Right lobe of liver (tissue), 6 donors: ENCODE results near the gene CFAP77. TPM values are rescaled to one million over a fixed set of nuclear protein-coding genes. Genes with fewer than 3 reads are reported as not detected.

Experiments
- ATAC-seq, 4 donors: fragments of 200-7000 bp; cut with Tn5 transposase; one replicate each; pipeline ENCODE4 v1.9.1; 2020; ENCODE audit warnings: mild to moderate bottlenecking in 4 of 4, moderate library complexity in 4 of 4
- DNase-seq, 3 donors: peaks; one replicate each; pipeline ENCODE4 v3.0.0-alpha.2; 2020
- H3K27ac ChIP-seq, 3 donors: fragments of 200-600 bp; one replicate each; pipeline ENCODE4 v1.8.0; 2022
- H3K27me3 ChIP-seq, 2 donors: fragments of 200-600 bp; one replicate each; pipeline ENCODE4 v1.8.0; 2022
- H3K36me3 ChIP-seq, 4 donors: fragments of 200-600 bp; sonication (generic) in 1 of 4; one replicate each; pipeline versions ENCODE4 v1.5.1 to v1.8.0; 2017 to 2022; ENCODE audit warnings: control low read depth in 1 of 4
- H3K4me1 ChIP-seq, 4 donors: fragments of 200-600 bp; sonication (generic) in 1 of 4; one replicate each; pipeline versions ENCODE4 v1.5.1 to v1.8.0; 2017 to 2022; ENCODE audit warnings: control low read depth in 1 of 4
- H3K4me3 ChIP-seq, 3 donors: fragments of 200-600 bp; one replicate each; pipeline ENCODE4 v1.8.0; 2022
- H3K9me3 ChIP-seq, 4 donors: fragments of 200-600 bp; sonication (generic) in 1 of 4; one replicate each; pipeline versions ENCODE4 v1.5.1 to v1.8.0; 2017 to 2022; ENCODE audit warnings: control low read depth in 1 of 4
- POLR2A ChIP-seq: fragments of 450-650 bp; IDR thresholded peaks from one replicate; pipeline ENCODE4 v1.6.1; 2017; ENCODE audit warnings: antibody characterized with exemption, mild to moderate bottlenecking
- WGBS: methylation state at CpG from one replicate; pipeline ENCODE4 v1.1.6; 2018; ENCODE audit warnings: low coverage, low lambda C conversion rate; ENCODE audit not compliant: insufficient coverage; ENCODE audit errors: missing lambda C conversion rate; 5-methylcytosine and 5-hydroxymethylcytosine counted together
- intact Hi-C, 2 donors: fragments of 100-400 bp; cut with DNase I; formaldehyde crosslinking; loops; one replicate each; pipeline versions ENCODE4 v1.11.2 to v1.14.1; 2022
- total RNA-seq, 6 experiments: library from RNA; depleted of rRNA in 2 of 6; stranded (reverse); fragments of >200 nt in 2 of 6; fragmentation: NEBNext Ultra II Directional in 3 of 6; extraction: Animal tissue kit (Norgen Biotek cat#: 25700) in 3 of 6; gene quantifications; one replicate each; pipeline versions ENCODE4 v1.1.0 to v1.2.4, GENCODE V29; 2016 to 2023
- TF ChIP-seq, protein P1 (sequence below), 4 donors: fragments of 200-600 bp in 3 of 4; fragments of 450-650 bp in 1 of 4; IDR thresholded peaks; one replicate each; pipeline versions ENCODE4 v1.5.1 to v1.8.0; 2016 to 2022; ENCODE audit warnings: antibody characterized with exemption in 4 of 4, mild to moderate bottlenecking in 2 of 4
- donor health status: DM: no; HTN: yes; CAD: no.
- donor health status: DM: no; HTN: no; CAD: no.
- donor health status: DM: no; HTN: no; CAD: no.
- donor health status: DM: no; HTN: yes; CAD: no.
- donor health status: DM: no; HTN: yes; CAD: no.

CFAP77 gene
- total RNA-seq, 6 experiments from 2014 or later, result not detected

GRCh38 chr9:132456241-132456640 lies 46.2 kb downstream of the CFAP77 start:
- no peak for ATAC-seq

GRCh38 chr9:132457504-132458236 lies 47.7 kb downstream of the CFAP77 start:
- no peaks in the 10 kb centered on the region for H3K4me1 ChIP-seq
- no peak for DNase-seq
- H3K4me3 ChIP-seq, result no peak overlapping the region
- intact Hi-C loops, result no loop called here
- H3K36me3 ChIP-seq, result no peaks in the 10 kb centered on the region
- TF ChIP-seq POLR2A, result no peak
- TF ChIP-seq, protein P1, sequence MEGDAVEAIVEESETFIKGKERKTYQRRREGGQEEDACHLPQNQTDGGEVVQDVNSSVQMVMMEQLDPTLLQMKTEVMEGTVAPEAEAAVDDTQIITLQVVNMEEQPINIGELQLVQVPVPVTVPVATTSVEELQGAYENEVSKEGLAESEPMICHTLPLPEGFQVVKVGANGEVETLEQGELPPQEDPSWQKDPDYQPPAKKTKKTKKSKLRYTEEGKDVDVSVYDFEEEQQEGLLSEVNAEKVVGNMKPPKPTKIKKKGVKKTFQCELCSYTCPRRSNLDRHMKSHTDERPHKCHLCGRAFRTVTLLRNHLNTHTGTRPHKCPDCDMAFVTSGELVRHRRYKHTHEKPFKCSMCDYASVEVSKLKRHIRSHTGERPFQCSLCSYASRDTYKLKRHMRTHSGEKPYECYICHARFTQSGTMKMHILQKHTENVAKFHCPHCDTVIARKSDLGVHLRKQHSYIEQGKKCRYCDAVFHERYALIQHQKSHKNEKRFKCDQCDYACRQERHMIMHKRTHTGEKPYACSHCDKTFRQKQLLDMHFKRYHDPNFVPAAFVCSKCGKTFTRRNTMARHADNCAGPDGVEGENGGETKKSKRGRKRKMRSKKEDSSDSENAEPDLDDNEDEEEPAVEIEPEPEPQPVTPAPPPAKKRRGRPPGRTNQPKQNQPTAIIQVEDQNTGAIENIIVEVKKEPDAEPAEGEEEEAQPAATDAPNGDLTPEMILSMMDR (IDR thresholded peaks at IDR 0.05), result no peak
- WGBS, result 65% methylated on average over 24 of the region's 36 CpGs
- no peak for ATAC-seq
- H3K27ac ChIP-seq, result no peak overlapping the region
- no peaks in the 10 kb centered on the region for H3K9me3 ChIP-seq
- no peaks in the 10 kb centered on the region for H3K27me3 ChIP-seq

More at GRCh38 chr9:132456241-132456640, 46.2 kb downstream of the CFAP77 start:
- intact Hi-C loops, result no loop called here
- Histone ChIP-seq H3K36me3 (no peaks in the 10 kb centered on the region), H3K4me1 (no peaks in the 10 kb centered on the region), H3K4me3 (no peak overlapping the region), H3K27ac (no peak overlapping the region), H3K27me3 (no peaks in the 10 kb centered on the region), H3K9me3 (no peaks in the 10 kb centered on the region)
- no peak for DNase-seq
- WGBS, result 81% methylated on average over 8 of the region's 8 CpGs
- TF ChIP-seq POLR2A, result no peak
- TF ChIP-seq, protein P1 (IDR thresholded peaks at IDR 0.05), result no peak

DNA sequence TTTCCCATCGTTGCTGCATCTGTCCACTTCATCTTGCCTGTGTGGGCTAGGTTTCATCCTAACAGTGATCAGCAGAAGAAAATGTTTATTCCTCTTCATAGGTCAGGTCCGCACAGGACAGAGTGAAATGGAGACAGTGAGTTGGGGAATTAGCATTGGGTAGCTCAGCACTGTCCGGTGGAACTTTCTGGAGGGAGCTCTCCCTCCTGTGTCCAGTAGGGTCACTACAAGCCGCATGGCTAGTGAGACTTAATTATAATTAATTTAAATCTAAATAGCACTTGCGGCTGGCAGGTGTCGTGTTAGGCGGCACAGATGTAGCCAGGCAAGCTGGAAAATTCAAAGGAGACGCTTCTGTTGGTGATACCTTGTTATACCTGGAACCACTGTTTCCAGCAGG lies 48.4 kb downstream of the CFAP77 start:
- TF ChIP-seq POLR2A, result no peak
- TF ChIP-seq, protein P1 (IDR thresholded peaks at IDR 0.05), result no peak
- ATAC-seq, result no peak
- 76% methylated on average over 8 of the region's 8 CpGs for WGBS

GRCh38 chr9:132459661-132460060 lies 49.6 kb downstream of the CFAP77 start:
- Histone ChIP-seq H3K36me3 (no peaks in the 10 kb centered on the region), H3K27me3 (no peaks in the 10 kb centered on the region), H3K4me1 (no peaks in the 10 kb centered on the region), H3K4me3 (no peak overlapping the region), H3K9me3 (no peaks in the 10 kb centered on the region), H3K27ac (no peak overlapping the region)
- intact Hi-C loops, result no loop called here
- WGBS, result over 99% methylated on average over 7 of the region's 7 CpGs
- no peak for ATAC-seq
- DNase-seq, result no peak
- TF ChIP-seq, protein P1 (IDR thresholded peaks at IDR 0.05), result no peak
- TF ChIP-seq POLR2A, result no peak

More for the DNA sequence above, 48.4 kb downstream of the CFAP77 start:
- no peak for DNase-seq
- Histone ChIP-seq H3K27ac (no peak overlapping the region), H3K27me3 (no peaks in the 10 kb centered on the region), H3K36me3 (no peaks in the 10 kb centered on the region), H3K9me3 (no peaks in the 10 kb centered on the region), H3K4me1 (no peaks in the 10 kb centered on the region), H3K4me3 (no peak overlapping the region)
- intact Hi-C loops, result no loop called here
